ENCODE data around the gene WDR37.

DNA sequence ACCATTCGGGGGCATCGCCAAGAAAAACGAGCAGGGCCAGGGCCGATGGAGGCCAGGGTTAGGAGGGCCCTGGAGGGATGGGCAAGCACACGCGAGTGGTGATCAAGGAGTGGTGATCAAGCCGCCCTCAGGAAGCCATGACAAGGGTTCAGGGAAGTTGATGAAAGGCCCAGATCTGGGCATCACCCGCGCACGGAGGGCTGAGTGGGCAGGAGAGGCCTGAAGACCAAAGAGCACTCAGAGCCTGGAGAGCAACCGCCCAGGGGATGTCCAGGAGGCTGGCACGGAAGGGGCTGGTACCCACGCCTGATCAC lies 114.6 kb downstream of the WDR37 start:
- TF ChIP-seq POLR2AphosphoS5 (IDR thresholded peaks at IDR 0.05; ENCODE audit: low read depth, low read length), result no peak
- TF ChIP-seq REST (IDR thresholded peaks at IDR 0.05; ENCODE audit: insufficient read depth in 1 of 2, low read depth in 2 of 2, low read length in 1 of 2), result no peak
- TF ChIP-seq CTCF (IDR thresholded peaks at IDR 0.05), result no peak
- TF ChIP-seq TCF7L2 (IDR thresholded peaks at IDR 0.05; ENCODE audit: low read depth, low read length), result no peak
- TF ChIP-seq SIN3A (IDR thresholded peaks at IDR 0.05; ENCODE audit: borderline replicate concordance, insufficient read depth, low read depth, low read length), result no peak
